ENCODE measurements around the gene SPNS2. TPM values are rescaled to one million over a fixed set of nuclear protein-coding genes. Genes with fewer than 3 reads are reported as not detected.

SPNS2 gene
- total and polyA plus RNA-seq, 2 of the 8 experiments (the other 6 are each of a cell fraction or from before 2014, with no cell fraction given) = 1.2 to 1.5 TPM

- no peak for TF ChIP-seq RNF2 (IDR thresholded peaks at IDR 0.05; ENCODE audit: borderline replicate concordance, low read depth, low read length, missing control alignments, poor library complexity, severe bottlenecking)
- TF ChIP-seq BRCA1 (IDR thresholded peaks at IDR 0.05; ENCODE audit: low read depth, low read length) = no peak
- TF ChIP-seq HDAC6 (IDR thresholded peaks at IDR 0.05; ENCODE audit: low read depth, low read length) = no peak
- TF ChIP-seq FOSL1 (IDR thresholded peaks at IDR 0.05; ENCODE audit: insufficient read depth, low read depth, low read length) = no peak
- TF ChIP-seq TBP (IDR thresholded peaks at IDR 0.05; ENCODE audit: low read depth, low read length) = no peak
- TF ChIP-seq ZNF274 (IDR thresholded peaks at IDR 0.05; ENCODE audit: borderline replicate concordance, extremely low read depth, low read length) = no peak
- TF ChIP-seq CHD7 (IDR thresholded peaks at IDR 0.05; ENCODE audit: insufficient replicate concordance, low read length) = no peak
These were observed 4.8 kb downstream of the SPNS2 start (continued) for GRCh38 chr17:4503283-4504025.
